ENCODE data around the gene TEP1. TPM values are rescaled to one million over a fixed set of nuclear protein-coding genes. Genes with fewer than 3 reads are reported as not detected.
A peak's percentile ranks its signal among the peaks of the same experiment; 100 is the strongest.

Gene TEP1
- total and polyA plus RNA-seq, 12 donors, result 8.7 to 59.8 (median 30.8) TPM

DNA sequence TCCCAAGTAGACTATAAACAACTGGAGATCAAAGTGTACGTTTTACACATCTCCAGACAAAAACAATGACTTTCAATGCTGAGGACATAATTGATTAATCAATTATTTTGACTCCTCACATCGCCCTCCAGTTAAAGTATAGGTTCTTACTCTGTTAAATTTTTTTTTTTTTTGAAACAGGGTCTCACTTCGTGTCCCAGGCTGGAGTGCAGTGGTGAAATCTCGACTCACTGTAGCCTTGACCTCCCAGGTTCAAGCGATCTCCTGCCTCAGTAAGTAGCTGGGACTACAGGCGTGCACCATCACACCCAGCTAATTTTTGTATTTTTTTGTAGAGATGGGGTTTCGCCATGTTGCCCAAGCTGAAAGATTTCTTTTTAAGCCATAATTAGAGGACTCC lies 79.3 kb downstream of the TEP1 start:
- Histone ChIP-seq H3K36me3 (replicated peaks in 1 of 2) (no peaks in the 10 kb centered on the region), H3K9me3 (replicated peaks in 1 of 3) (no peaks in the 10 kb centered on the region), H3K4me3 (no peak overlapping the region), H3K27me3 (no peaks in the 10 kb centered on the region), H3K27ac (peak overlapping the region in 2 of 5 donors; percentile 81 to 88), H3K4me1 (replicated peaks in 1 of 2) (peaks cover 8 to 18% of the 10 kb centered on the region in 2 donors)
- 66 to 69% (median 66%) methylated on average over 7 of the region's 7 CpGs for WGBS, 4 donors
- intact Hi-C loops (cut with DNase I), result no loop called here
- TF ChIP-seq POLR2A (IDR thresholded peaks at IDR 0.05), result no peak
- TF ChIP-seq, protein P1, sequence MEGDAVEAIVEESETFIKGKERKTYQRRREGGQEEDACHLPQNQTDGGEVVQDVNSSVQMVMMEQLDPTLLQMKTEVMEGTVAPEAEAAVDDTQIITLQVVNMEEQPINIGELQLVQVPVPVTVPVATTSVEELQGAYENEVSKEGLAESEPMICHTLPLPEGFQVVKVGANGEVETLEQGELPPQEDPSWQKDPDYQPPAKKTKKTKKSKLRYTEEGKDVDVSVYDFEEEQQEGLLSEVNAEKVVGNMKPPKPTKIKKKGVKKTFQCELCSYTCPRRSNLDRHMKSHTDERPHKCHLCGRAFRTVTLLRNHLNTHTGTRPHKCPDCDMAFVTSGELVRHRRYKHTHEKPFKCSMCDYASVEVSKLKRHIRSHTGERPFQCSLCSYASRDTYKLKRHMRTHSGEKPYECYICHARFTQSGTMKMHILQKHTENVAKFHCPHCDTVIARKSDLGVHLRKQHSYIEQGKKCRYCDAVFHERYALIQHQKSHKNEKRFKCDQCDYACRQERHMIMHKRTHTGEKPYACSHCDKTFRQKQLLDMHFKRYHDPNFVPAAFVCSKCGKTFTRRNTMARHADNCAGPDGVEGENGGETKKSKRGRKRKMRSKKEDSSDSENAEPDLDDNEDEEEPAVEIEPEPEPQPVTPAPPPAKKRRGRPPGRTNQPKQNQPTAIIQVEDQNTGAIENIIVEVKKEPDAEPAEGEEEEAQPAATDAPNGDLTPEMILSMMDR (IDR thresholded peaks at IDR 0.05), result no peak
- no peak for DNase-seq

DNA sequence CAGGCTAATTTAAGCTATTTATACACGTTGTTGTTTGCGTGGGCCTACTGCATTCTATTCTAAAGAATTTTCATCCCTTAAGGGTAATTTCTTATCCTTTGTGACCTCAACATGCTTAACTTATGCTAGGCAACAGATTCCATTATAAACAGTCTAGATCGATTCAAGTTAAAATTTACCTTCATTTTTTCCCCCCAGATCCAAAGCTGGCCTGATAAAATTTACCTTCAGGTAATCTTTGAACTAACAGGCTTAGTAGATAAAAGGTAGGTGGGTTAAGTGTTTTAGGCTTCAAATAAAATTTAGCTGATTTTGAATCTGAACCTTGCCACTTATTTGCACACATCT lies 79.8 kb downstream of the TEP1 start:
- H3K27me3 ChIP-seq, result no peaks in the 10 kb centered on the region
- peak overlapping the region in 1 of 4 donors; percentile 59 for H3K4me3 ChIP-seq
- TF ChIP-seq POLR2A (IDR thresholded peaks at IDR 0.05), result no peak
- TF ChIP-seq, protein P1 (IDR thresholded peaks at IDR 0.05), result no peak
- DNase-seq, result no peak
- no peaks in the 10 kb centered on the region for H3K36me3 ChIP-seq (replicated peaks in 1 of 2)
- peak overlapping the region in 4 of 5 donors; percentile 73 to 92 (median 84) for H3K27ac ChIP-seq
- no peaks in the 10 kb centered on the region for H3K9me3 ChIP-seq (replicated peaks in 1 of 3)
- H3K4me1 ChIP-seq (replicated peaks in 1 of 2), result peaks cover 8 to 18% of the 10 kb centered on the region in 2 donors
- intact Hi-C loops (cut with DNase I), result no loop called here
- WGBS, 4 donors, result 13 to 19% (median 16%) methylated on average over 3 of the region's 3 CpGs

DNA sequence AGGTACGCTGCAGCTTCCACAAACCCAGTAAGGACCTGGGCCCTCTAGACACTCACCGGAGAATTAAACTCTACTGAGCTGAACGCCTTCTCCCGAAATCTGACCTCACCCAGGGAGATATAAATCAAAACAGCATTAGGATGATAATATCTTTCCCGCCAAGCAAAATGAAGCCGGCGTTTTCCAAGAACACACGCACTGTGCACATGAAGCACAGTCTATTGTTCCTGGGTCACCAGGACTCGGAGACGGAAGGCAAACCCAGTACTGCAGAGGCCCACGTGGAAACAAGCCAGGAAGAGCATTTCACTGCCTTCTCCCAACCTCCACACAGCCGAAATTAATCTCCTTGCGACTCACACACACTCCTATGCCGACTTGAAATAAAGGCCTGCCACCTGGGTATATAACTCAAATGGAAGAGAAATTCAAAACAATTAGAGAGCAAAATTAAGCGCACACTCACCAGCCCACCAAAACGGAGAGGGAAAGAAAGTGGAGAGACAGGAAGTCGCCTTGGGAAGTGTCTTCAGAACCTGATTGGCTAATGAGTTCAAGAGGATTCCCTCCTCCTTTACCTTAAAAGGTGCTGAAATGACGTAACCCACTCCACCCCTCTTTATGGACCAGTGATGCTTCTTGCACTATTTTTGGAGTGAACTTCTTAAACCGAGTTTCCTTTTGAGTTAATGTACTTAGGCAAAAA lies 80.4 kb downstream of the TEP1 start, which contains the start of gene CCNB1IP1:
TSS of gene CCNB1IP1 (minus strand) at position 492 of the 706 bp plus-strand sequence. CDS start 16,756 bp downstream, outside the sequence.
- TF ChIP-seq, protein P1 (IDR thresholded peaks at IDR 0.05), result peak in 1 of 6 experiments; percentile 4
- TF ChIP-seq POLR2A (IDR thresholded peaks at IDR 0.05), result peak in 1 of 2 donors; percentile 43
- intact Hi-C loops (cut with DNase I), result no loop called here
- peak; percentile 54 to 77 (median 63) for DNase-seq
- Histone ChIP-seq H3K27me3 (no peaks in the 10 kb centered on the region), H3K9me3 (replicated peaks in 1 of 3) (no peaks in the 10 kb centered on the region), H3K4me1 (replicated peaks in 1 of 2) (peaks cover 8 to 18% of the 10 kb centered on the region in 2 donors), H3K4me3 (peak within 1 kb of the TSS; percentile 2 to 84 (median 66)), H3K27ac (peak within 1 kb of the TSS; percentile 73 to 92 (median 81)), H3K36me3 (replicated peaks in 1 of 2) (no peaks in the 10 kb centered on the region)
- WGBS, 4 donors, result 0 to 2% (median 0%) methylated on average over 15 to 19 of the region's 19 CpGs

DNA sequence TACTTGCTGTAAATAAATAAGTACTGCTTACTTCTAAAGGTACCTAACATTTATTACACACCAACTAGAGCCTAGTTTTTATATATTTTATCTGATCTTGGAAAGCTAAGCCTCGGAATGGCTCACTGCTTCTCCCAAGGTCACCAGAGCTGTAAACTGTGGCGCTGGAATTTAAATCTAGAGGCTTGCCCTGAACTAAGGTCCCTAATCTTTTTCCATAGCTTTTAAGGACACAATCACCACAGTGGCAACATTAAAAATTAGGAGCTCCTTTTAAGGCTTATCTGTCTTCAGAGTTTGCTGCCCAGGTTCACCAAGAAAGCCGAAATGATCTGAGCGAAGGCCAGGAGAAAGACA lies 80.9 kb downstream of the TEP1 start:
- H3K27ac ChIP-seq, result peak overlapping the region; percentile 73 to 92 (median 81)
- peak overlapping the region; percentile 2 to 84 (median 66) for H3K4me3 ChIP-seq
- no peaks in the 10 kb centered on the region for H3K36me3 ChIP-seq (replicated peaks in 1 of 2)
- H3K9me3 ChIP-seq (replicated peaks in 1 of 3), result no peaks in the 10 kb centered on the region
- no peak for TF ChIP-seq POLR2A (IDR thresholded peaks at IDR 0.05)
- intact Hi-C loops (cut with DNase I), result no loop called here
- H3K4me1 ChIP-seq (replicated peaks in 1 of 2), result peaks cover 10 to 22% of the 10 kb centered on the region in 2 donors
- WGBS, 4 donors, result 1 to 6% (median 4%) methylated on average over 4 of the region's 4 CpGs
- peak in 4 of 7 donors; percentile 55 to 61 (median 58) for DNase-seq
- no peaks in the 10 kb centered on the region for H3K27me3 ChIP-seq
